Breast epithelium (tissue), 4 donors: ENCODE results near the gene EPDR1. TPM values are rescaled to one million over a fixed set of nuclear protein-coding genes. Genes with fewer than 3 reads are reported as not detected.
A peak's percentile ranks its signal among the peaks of the same experiment; 100 is the strongest.

ENCODE experiments used
- DNase-seq, 2 donors: peaks; one replicate each; pipeline ENCODE4 v3.0.0-alpha.2; 2019; ENCODE audit warnings: low spot score in 2 of 2
- H3K27ac ChIP-seq, 2 donors: fragments of 200-600 bp; sonication (generic) in 1 of 2; one replicate each; pipeline ENCODE4 v1.5.1; 2016 to 2019; ENCODE audit warnings: mild to moderate bottlenecking in 1 of 2
- H3K27me3 ChIP-seq, 2 donors: fragments of 200-600 bp; sonication (generic) in 1 of 2; one replicate each; pipeline versions ENCODE4 v1.5.1 to v1.6.0; 2017 to 2019; ENCODE audit warnings: control low read depth in 1 of 2, mild to moderate bottlenecking in 1 of 2
- H3K36me3 ChIP-seq: fragments of 200-600 bp; one replicate; pipeline ENCODE4 v1.5.1; 2019
- H3K4me1 ChIP-seq, 2 donors: fragments of 200-600 bp; sonication (generic); one replicate each; pipeline ENCODE4 v1.5.1; 2016 to 2019; ENCODE audit warnings: control low read depth in 1 of 2
- H3K4me3 ChIP-seq, 3 donors: fragments of 200-600 bp; sonication (generic); 1 replicate in 2 of 3; 2 replicates in 1 of 3; pipeline ENCODE4 v1.5.1; 2016 to 2019; ENCODE audit warnings: mild to moderate bottlenecking in 3 of 3, moderate library complexity in 2 of 3
- H3K9me3 ChIP-seq, 2 donors: fragments of 200-600 bp; sonication (generic) in 1 of 2; one replicate each; pipeline ENCODE4 v1.5.1; 2016 to 2019; ENCODE audit warnings: control low read depth in 1 of 2
- POLR2A ChIP-seq: fragments of 450-650 bp; IDR thresholded peaks from one replicate; pipeline ENCODE4 v1.6.1; 2016; ENCODE audit warnings: antibody characterized with exemption, mild to moderate bottlenecking, moderate library complexity
- POLR2AphosphoS5 ChIP-seq, 3 donors: sonication (generic); formaldehyde crosslinking; IDR thresholded peaks; one replicate each; pipeline ENCODE4 v1.6.1; 2017; ENCODE audit warnings: antibody characterized with exemption in 3 of 3
- intact Hi-C: fragments of 100-400 bp; cut with DNase I; formaldehyde crosslinking; loops from one replicate; pipeline ENCODE4 v1.15.1; 2023; ENCODE audit warnings: low total_unique reads
- total RNA-seq, 3 donors: library from RNA; depleted of rRNA; stranded (reverse); fragments of >200 nt; gene quantifications; one replicate each; pipeline ENCODE4 v1.1.0, GENCODE V29; 2016
- TF ChIP-seq, protein P1 (sequence below), 3 donors: fragments of 450-650 bp; IDR thresholded peaks; one replicate each; pipeline ENCODE4 v1.5.1; 2016 to 2017; ENCODE audit warnings: antibody characterized with exemption in 3 of 3, mild to moderate bottlenecking in 3 of 3, moderate library complexity in 3 of 3

EPDR1 gene
- 10 to 100 TPM in 2 of 3 donors, 1 to 10 TPM in 1; 8.2 to 37.8 (median 13.1) TPM for total RNA-seq

DNA sequence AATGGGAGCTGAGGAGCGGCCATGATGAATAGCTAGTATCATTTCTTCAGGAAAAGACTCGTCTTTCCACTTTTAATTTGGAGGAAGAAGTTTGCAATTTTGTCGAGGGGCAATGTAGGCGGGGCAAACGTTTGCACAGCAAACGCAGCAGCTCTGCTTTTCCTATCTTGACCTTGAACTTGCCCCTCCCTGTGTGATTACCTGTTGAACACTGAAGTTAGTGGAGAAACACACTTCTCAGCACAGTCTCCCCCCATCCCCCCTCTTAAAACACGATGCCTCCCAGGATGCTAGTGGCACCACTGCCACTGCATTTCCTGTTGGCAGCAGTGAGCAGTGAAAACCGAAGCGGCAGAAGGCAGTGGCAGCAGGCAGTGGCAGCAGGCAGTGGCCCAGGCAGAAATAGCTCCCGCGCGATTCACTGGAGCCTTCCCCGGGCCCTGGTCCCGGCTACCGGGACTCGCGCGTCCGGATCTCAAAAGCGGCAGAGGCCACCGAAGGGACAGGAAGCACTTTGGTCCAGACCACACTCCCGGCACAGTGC, at the start of gene EPDR1:
EPDR1 (plus strand) TSS at position 336 of the 544 bp plus-strand sequence. CDS start 300 bp downstream, outside the sequence.
- H3K4me3 ChIP-seq = peak within 1 kb of the TSS; percentile 66 to 70 (median 70)
- H3K27me3 ChIP-seq = peaks cover 0 to 12% of the 10 kb centered on the region in 2 donors
- H3K4me1 ChIP-seq = no peaks in the 10 kb centered on the region
- intact Hi-C loops = no loop called here
- no peaks in the 10 kb centered on the region for H3K36me3 ChIP-seq
- peak in 1 of 2 donors; percentile 23 for DNase-seq
- peak within 1 kb of the TSS; percentile 56 to 85 for H3K27ac ChIP-seq
- TF ChIP-seq, protein P1, sequence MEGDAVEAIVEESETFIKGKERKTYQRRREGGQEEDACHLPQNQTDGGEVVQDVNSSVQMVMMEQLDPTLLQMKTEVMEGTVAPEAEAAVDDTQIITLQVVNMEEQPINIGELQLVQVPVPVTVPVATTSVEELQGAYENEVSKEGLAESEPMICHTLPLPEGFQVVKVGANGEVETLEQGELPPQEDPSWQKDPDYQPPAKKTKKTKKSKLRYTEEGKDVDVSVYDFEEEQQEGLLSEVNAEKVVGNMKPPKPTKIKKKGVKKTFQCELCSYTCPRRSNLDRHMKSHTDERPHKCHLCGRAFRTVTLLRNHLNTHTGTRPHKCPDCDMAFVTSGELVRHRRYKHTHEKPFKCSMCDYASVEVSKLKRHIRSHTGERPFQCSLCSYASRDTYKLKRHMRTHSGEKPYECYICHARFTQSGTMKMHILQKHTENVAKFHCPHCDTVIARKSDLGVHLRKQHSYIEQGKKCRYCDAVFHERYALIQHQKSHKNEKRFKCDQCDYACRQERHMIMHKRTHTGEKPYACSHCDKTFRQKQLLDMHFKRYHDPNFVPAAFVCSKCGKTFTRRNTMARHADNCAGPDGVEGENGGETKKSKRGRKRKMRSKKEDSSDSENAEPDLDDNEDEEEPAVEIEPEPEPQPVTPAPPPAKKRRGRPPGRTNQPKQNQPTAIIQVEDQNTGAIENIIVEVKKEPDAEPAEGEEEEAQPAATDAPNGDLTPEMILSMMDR (IDR thresholded peaks at IDR 0.05) = peak in 2 of 3 donors; percentile 18 to 33
- no peak for TF ChIP-seq POLR2A
- H3K9me3 ChIP-seq = peaks cover 0 to 1% of the 10 kb centered on the region in 2 donors

DNA sequence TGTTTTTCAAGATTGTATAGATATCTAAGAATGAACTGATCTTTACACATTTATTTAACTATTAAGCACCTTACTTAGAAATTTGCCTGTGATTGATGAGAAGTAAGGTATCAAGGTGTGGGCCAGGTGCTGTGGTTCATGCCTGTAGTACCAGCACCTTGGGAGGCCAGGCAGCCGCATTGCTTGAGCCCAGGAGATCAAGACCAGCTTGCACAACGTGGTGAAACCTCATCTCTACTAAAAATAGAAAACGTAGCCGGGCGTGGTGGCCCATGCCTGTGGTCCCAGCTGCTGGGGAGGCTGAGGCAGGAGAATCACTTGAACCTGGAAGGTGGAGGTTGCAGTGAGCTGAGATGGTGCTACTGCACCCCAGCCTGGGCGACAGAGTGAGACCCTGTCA, 38.4 kb upstream of the EPDR1 start:
- TF ChIP-seq, protein P1 (IDR thresholded peaks at IDR 0.05) = no peak
- TF ChIP-seq POLR2A = no peak
- TF ChIP-seq POLR2AphosphoS5 (IDR thresholded peaks at IDR 0.05) = no peak

DNA sequence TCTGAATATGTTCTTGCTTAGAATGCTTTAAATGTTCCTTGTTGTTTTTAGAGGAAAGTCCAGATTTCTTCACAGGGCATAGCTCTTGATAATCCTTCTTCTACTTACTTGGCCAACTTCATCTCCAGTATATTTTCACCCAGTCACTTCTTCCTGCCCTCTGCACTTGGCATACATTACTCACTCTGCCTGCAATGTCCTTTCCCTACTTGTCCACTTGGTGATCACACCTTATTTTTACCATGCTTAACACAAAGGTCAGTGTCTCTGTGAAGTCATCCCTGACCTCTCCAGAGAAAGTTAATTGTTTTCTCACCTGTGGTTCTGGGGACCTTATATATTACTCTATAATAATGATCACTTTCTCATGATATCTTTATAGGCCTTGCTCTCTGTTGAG, 27.1 kb upstream of the EPDR1 start:
- intact Hi-C loops = no loop called here
- no peak overlapping the region for H3K4me3 ChIP-seq
- no peaks in the 10 kb centered on the region for H3K4me1 ChIP-seq
- H3K27me3 ChIP-seq = no peaks in the 10 kb centered on the region
- no peak for TF ChIP-seq POLR2A
- TF ChIP-seq POLR2AphosphoS5 (IDR thresholded peaks at IDR 0.05) = no peak
- TF ChIP-seq, protein P1 (IDR thresholded peaks at IDR 0.05) = no peak
- DNase-seq = no peak
- no peaks in the 10 kb centered on the region for H3K9me3 ChIP-seq
- H3K27ac ChIP-seq = no peak overlapping the region
- H3K36me3 ChIP-seq = no peaks in the 10 kb centered on the region

More for the DNA sequence above, 38.4 kb upstream of the EPDR1 start:
- DNase-seq = no peak
- H3K27me3 ChIP-seq = peaks cover 0 to 5% of the 10 kb centered on the region in 2 donors
- no peaks in the 10 kb centered on the region for H3K36me3 ChIP-seq
- intact Hi-C loops = no loop called here
- no peaks in the 10 kb centered on the region for H3K4me1 ChIP-seq
- no peak overlapping the region for H3K4me3 ChIP-seq
- no peaks in the 10 kb centered on the region for H3K9me3 ChIP-seq
- H3K27ac ChIP-seq = no peak overlapping the region

GRCh38 chr7:37894671-37895070, 25.8 kb upstream of the EPDR1 start:
- TF ChIP-seq POLR2AphosphoS5 (IDR thresholded peaks at IDR 0.05) (no peak), POLR2A (no peak)
- TF ChIP-seq, protein P1 (IDR thresholded peaks at IDR 0.05) = no peak
- no peak for DNase-seq
- no peaks in the 10 kb centered on the region for H3K36me3 ChIP-seq

DNA sequence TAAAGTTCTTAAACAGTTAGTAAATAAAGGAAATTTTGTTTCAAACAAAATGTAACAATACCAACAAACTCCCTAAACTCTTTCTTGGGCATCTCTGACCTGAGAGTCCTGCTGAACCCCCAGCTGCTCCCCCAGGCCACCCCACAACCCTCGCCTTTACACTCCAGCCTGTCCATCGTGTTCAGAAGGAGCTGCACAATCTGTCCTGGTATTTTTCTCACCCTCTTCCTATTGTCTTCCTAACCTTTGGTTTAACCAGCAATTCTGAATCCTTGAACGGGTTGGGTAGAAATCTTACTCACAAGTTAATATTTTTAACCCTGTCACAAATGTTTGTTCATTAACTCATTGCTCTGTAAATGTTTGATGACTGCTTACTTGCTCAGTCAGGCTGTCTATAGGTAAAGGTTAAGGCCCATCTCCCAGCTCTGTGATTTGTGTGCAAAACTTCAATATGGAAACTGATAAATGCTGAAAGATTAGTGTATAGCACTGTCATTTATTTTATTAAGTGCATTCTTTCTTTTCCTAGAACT, 20.7 kb upstream of the EPDR1 start:
- intact Hi-C loops = no loop called here
- Histone ChIP-seq H3K27me3 (no peaks in the 10 kb centered on the region), H3K36me3 (no peaks in the 10 kb centered on the region), H3K9me3 (no peaks in the 10 kb centered on the region), H3K4me3 (no peak overlapping the region), H3K27ac (no peak overlapping the region), H3K4me1 (no peaks in the 10 kb centered on the region)
- no peak for DNase-seq
- no peak for TF ChIP-seq POLR2AphosphoS5 (IDR thresholded peaks at IDR 0.05)
- no peak for TF ChIP-seq POLR2A

More at GRCh38 chr7:37894671-37895070, 25.8 kb upstream of the EPDR1 start:
- intact Hi-C loops = no loop called here
- Histone ChIP-seq H3K27me3 (no peaks in the 10 kb centered on the region), H3K4me1 (no peaks in the 10 kb centered on the region), H3K9me3 (no peaks in the 10 kb centered on the region), H3K27ac (no peak overlapping the region), H3K4me3 (no peak overlapping the region)
